Body of pancreas (tissue), 4 donors: Measurements from ENCODE around the gene DNAJC13.

Experiments used
- POLR2A ChIP-seq, 3 donors: fragments of 450-650 bp; IDR thresholded peaks; one replicate each; pipeline ENCODE4 v1.6.1; 2016; ENCODE audit warnings: antibody characterized with exemption in 3 of 3, mild to moderate bottlenecking in 2 of 3
- TF ChIP-seq, protein P1 (sequence below), 7 experiments: fragments of 450-650 bp in 4 of 7; fragments of 200-600 bp in 3 of 7; sonication (generic) in 3 of 7; IDR thresholded peaks; one replicate each; pipeline ENCODE4 v1.5.1; 2016 to 2019; ENCODE audit warnings: antibody characterized with exemption in 7 of 7

DNA sequence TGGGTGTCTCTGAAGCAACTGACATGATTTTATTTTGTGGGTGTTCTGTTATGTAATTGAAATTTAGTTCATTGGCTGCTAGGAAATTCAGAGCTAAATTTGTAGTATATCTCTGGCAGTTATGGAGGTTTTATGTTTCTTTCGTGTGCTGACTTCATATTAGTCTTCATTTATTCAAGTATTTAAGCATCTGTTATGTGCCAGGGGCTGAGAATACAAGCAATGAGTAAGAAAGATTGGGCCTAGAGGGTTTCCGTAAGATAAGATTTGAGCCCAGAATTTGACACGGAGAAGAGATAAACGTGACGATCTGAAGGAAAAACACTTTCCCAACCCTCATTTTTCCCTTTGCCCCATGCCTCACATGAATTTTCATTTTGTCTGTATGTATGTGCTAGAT, 104.6 kb downstream of the DNAJC13 start:
- TF ChIP-seq, protein P1, sequence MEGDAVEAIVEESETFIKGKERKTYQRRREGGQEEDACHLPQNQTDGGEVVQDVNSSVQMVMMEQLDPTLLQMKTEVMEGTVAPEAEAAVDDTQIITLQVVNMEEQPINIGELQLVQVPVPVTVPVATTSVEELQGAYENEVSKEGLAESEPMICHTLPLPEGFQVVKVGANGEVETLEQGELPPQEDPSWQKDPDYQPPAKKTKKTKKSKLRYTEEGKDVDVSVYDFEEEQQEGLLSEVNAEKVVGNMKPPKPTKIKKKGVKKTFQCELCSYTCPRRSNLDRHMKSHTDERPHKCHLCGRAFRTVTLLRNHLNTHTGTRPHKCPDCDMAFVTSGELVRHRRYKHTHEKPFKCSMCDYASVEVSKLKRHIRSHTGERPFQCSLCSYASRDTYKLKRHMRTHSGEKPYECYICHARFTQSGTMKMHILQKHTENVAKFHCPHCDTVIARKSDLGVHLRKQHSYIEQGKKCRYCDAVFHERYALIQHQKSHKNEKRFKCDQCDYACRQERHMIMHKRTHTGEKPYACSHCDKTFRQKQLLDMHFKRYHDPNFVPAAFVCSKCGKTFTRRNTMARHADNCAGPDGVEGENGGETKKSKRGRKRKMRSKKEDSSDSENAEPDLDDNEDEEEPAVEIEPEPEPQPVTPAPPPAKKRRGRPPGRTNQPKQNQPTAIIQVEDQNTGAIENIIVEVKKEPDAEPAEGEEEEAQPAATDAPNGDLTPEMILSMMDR (IDR thresholded peaks at IDR 0.05) = no peak
- TF ChIP-seq POLR2A (IDR thresholded peaks at IDR 0.05) = no peak
